Measurements from ENCODE around the gene FYB2. TPM values are rescaled to one million over a fixed set of nuclear protein-coding genes. Genes with fewer than 3 reads are reported as not detected.

The FYB2 gene
- total and polyA plus RNA-seq, 7 donors, result 1.4 to 2.3 (median 1.8) TPM; not detected in 4

- no peak for TF ChIP-seq POLR2AphosphoS5 (IDR thresholded peaks at IDR 0.05)
- TF ChIP-seq EP300 (IDR thresholded peaks at IDR 0.05), result no peak
- TF ChIP-seq, protein P1, sequence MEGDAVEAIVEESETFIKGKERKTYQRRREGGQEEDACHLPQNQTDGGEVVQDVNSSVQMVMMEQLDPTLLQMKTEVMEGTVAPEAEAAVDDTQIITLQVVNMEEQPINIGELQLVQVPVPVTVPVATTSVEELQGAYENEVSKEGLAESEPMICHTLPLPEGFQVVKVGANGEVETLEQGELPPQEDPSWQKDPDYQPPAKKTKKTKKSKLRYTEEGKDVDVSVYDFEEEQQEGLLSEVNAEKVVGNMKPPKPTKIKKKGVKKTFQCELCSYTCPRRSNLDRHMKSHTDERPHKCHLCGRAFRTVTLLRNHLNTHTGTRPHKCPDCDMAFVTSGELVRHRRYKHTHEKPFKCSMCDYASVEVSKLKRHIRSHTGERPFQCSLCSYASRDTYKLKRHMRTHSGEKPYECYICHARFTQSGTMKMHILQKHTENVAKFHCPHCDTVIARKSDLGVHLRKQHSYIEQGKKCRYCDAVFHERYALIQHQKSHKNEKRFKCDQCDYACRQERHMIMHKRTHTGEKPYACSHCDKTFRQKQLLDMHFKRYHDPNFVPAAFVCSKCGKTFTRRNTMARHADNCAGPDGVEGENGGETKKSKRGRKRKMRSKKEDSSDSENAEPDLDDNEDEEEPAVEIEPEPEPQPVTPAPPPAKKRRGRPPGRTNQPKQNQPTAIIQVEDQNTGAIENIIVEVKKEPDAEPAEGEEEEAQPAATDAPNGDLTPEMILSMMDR (IDR thresholded peaks at IDR 0.05), result no peak
- no peak for TF ChIP-seq POLR2A (IDR thresholded peaks at IDR 0.05)
- no peak overlapping the region for H3K27ac ChIP-seq
- 32 to 59% methylated on average over 3 of the region's 3 CpGs for WGBS, 2 donors
- no peaks in the 10 kb centered on the region for H3K27me3 ChIP-seq
- no peak for DNase-seq
- no peaks in the 10 kb centered on the region for H3K4me1 ChIP-seq
- H3K36me3 ChIP-seq, result no peaks in the 10 kb centered on the region
- H3K4me3 ChIP-seq, result no peak overlapping the region
- no peaks in the 10 kb centered on the region for H3K9me3 ChIP-seq
- intact Hi-C loops (cut with DNase I), result no loop called here
Observed at GRCh38 chr1:56790036-56790435, 29.2 kb downstream of the FYB2 start.

GRCh38 chr1:56788588-56788987, 30.6 kb downstream of the FYB2 start:
- no peaks in the 10 kb centered on the region for H3K9me3 ChIP-seq
- no peak for DNase-seq
- intact Hi-C loops (cut with DNase I), result no loop called here
- no peak overlapping the region for H3K27ac ChIP-seq
- no peaks in the 10 kb centered on the region for H3K4me1 ChIP-seq
- no peaks in the 10 kb centered on the region for H3K36me3 ChIP-seq
- H3K27me3 ChIP-seq, result no peaks in the 10 kb centered on the region
- no peak overlapping the region for H3K4me3 ChIP-seq
- TF ChIP-seq EP300 (IDR thresholded peaks at IDR 0.05) (no peak), POLR2AphosphoS5 (IDR thresholded peaks at IDR 0.05) (no peak)
- WGBS, 2 donors, result 7 to 31% methylated on average over 6 of the region's 6 CpGs

- no peaks in the 10 kb centered on the region for H3K9me3 ChIP-seq
- intact Hi-C loops (cut with DNase I), result no loop called here
Observed at GRCh38 chr1:56788102-56788501, 31.1 kb downstream of the FYB2 start.

GRCh38 chr1:56787330-56787729, 31.9 kb downstream of the FYB2 start:
- Histone ChIP-seq H3K4me1 (no peaks in the 10 kb centered on the region), H3K4me3 (no peak overlapping the region), H3K9me3 (no peaks in the 10 kb centered on the region), H3K36me3 (no peaks in the 10 kb centered on the region), H3K27ac (no peak overlapping the region), H3K27me3 (no peaks in the 10 kb centered on the region)
- DNase-seq, result no peak
- TF ChIP-seq, protein P1 (IDR thresholded peaks at IDR 0.05), result no peak
- WGBS, 2 donors, result 28 to 70% methylated on average over 1 of the region's 1 CpG
- intact Hi-C loops (cut with DNase I), result no loop called here

More at GRCh38 chr1:56788102-56788501, 31.1 kb downstream of the FYB2 start:
- Histone ChIP-seq H3K4me3 (no peak overlapping the region), H3K27me3 (no peaks in the 10 kb centered on the region), H3K36me3 (no peaks in the 10 kb centered on the region), H3K4me1 (no peaks in the 10 kb centered on the region), H3K27ac (no peak overlapping the region)
- no peak for TF ChIP-seq POLR2AphosphoS5 (IDR thresholded peaks at IDR 0.05)
- DNase-seq, result no peak

GRCh38 chr1:56782773-56783172, 36.4 kb downstream of the FYB2 start:
- no peak overlapping the region for H3K27ac ChIP-seq
- DNase-seq, result no peak
- H3K36me3 ChIP-seq, result no peaks in the 10 kb centered on the region
- H3K4me3 ChIP-seq, result no peak overlapping the region
- H3K27me3 ChIP-seq, result no peaks in the 10 kb centered on the region
- intact Hi-C loops (cut with DNase I), result no loop called here
- TF ChIP-seq POLR2A (IDR thresholded peaks at IDR 0.05), result no peak
- TF ChIP-seq, protein P1 (IDR thresholded peaks at IDR 0.05), result no peak
- TF ChIP-seq POLR2AphosphoS5 (IDR thresholded peaks at IDR 0.05), result no peak
- no peak for TF ChIP-seq EP300 (IDR thresholded peaks at IDR 0.05)
- no peaks in the 10 kb centered on the region for H3K4me1 ChIP-seq
- no peaks in the 10 kb centered on the region for H3K9me3 ChIP-seq

GRCh38 chr1:56780826-56781225, 38.4 kb downstream of the FYB2 start:
- Histone ChIP-seq H3K36me3 (no peaks in the 10 kb centered on the region), H3K4me3 (no peak overlapping the region), H3K9me3 (no peaks in the 10 kb centered on the region), H3K4me1 (no peaks in the 10 kb centered on the region), H3K27me3 (no peaks in the 10 kb centered on the region), H3K27ac (no peak overlapping the region)
- WGBS, 2 donors, result 78 to 82% methylated on average over 3 of the region's 3 CpGs
- intact Hi-C loops (cut with DNase I), result no loop called here
- TF ChIP-seq POLR2AphosphoS5 (IDR thresholded peaks at IDR 0.05) (no peak), EP300 (IDR thresholded peaks at IDR 0.05) (no peak), POLR2A (IDR thresholded peaks at IDR 0.05) (no peak)
- TF ChIP-seq, protein P1 (IDR thresholded peaks at IDR 0.05), result no peak
- DNase-seq, result no peak

Measured in sigmoid colon (tissue), 7 donors.